ENCODE data around the gene BRME1.

The BRME1 gene

GRCh38 chr19:13848340-13848677, 57.6 kb downstream of the BRME1 start:
- Histone ChIP-seq H3K4me3 (ENCODE audit: low read depth, low read length) (no peak overlapping the region), H3K36me3 (ENCODE audit: control insufficient read depth in 2 of 2, insufficient read depth in 1 of 2, low read length in 2 of 2) (no peaks in the 10 kb centered on the region), H3K9me3 (ENCODE audit: control insufficient read depth, insufficient read depth, low read depth, low read length) (no peaks in the 10 kb centered on the region), H3K4me1 (ENCODE audit: control insufficient read depth, insufficient read depth, low read length) (peaks cover 29% of the 10 kb centered on the region), H3K27ac (ENCODE audit: extremely low read depth, low read depth, low read length) (peak overlapping the region; percentile 98; the same call in 1 of the 2 replicates)
- TF ChIP-seq PBX3 (CRISPR knock-in tag; IDR thresholded peaks at IDR 0.05) (no peak), ZNF510 (tag by site-specific recombination; IDR thresholded peaks at IDR 0.05; ENCODE audit: insufficient replicate concordance) (no peak)
- POLR2A ChIA-PET: interaction anchor here (1.7 to 2.4 kb wide), 2 partner anchors 14 to 69 kb away, joined by 4 to 14 read pairs; no protein-coding TSS in a partner anchor
- CTCF ChIA-PET: interaction anchor here (0.7 kb wide), 1 partner anchor 233 kb away, joined by 3 read pairs; no protein-coding TSS in a partner anchor

- Histone ChIP-seq H3K27ac (ENCODE audit: extremely low read depth, low read depth, low read length) (peak overlapping the region; percentile 98), H3K9me3 (ENCODE audit: control insufficient read depth, insufficient read depth, low read depth, low read length) (no peaks in the 10 kb centered on the region), H3K4me3 (ENCODE audit: low read depth, low read length) (peak overlapping the region; percentile 76), H3K36me3 (ENCODE audit: control insufficient read depth in 2 of 2, insufficient read depth in 1 of 2, low read length in 2 of 2) (no peaks in the 10 kb centered on the region), H3K4me1 (ENCODE audit: control insufficient read depth, insufficient read depth, low read length) (peaks cover 34% of the 10 kb centered on the region)
- ChIA-PET POLR2A (interaction anchor here (1.7 to 2.4 kb wide), 5 partner anchors 11 to 73 kb away, joined by 4 to 18 read pairs (median 11); partner anchors contain the start of genes C19orf53 and ZSWIM4), CTCF (interaction anchor here (0.7 to 1.8 kb wide), 2 partner anchors 15 to 233 kb away, joined by 3 to 13 read pairs; no protein-coding TSS in a partner anchor)
- TF ChIP-seq ZNF280C (tag by site-specific recombination; IDR thresholded peaks at IDR 0.05): no peak
- TF ChIP-seq ZNF624 (tag by site-specific recombination; IDR thresholded peaks at IDR 0.05): no peak
- TF ChIP-seq ZNF112 (tag by site-specific recombination; IDR thresholded peaks at IDR 0.05): no peak
- no peak for TF ChIP-seq ZNF621 (tag by site-specific recombination; IDR thresholded peaks at IDR 0.05)
- TF ChIP-seq ZNF148 (tag by site-specific recombination; IDR thresholded peaks at IDR 0.05; ENCODE audit: borderline replicate concordance): no peak
- TF ChIP-seq KLF16 (tag by site-specific recombination; IDR thresholded peaks at IDR 0.05): peak; percentile 59; the same call in 1 of the 2 replicates
- no peak for TF ChIP-seq SCRT2 (tag by site-specific recombination; IDR thresholded peaks at IDR 0.05)
- TF ChIP-seq CTCF (tag by site-specific recombination; IDR thresholded peaks at IDR 0.05): peak; percentile 79
- TF ChIP-seq ZBTB1 (tag by site-specific recombination; IDR thresholded peaks at IDR 0.05): no peak
- peak; percentile 90 for TF ChIP-seq ZNF24 (tag by site-specific recombination; IDR thresholded peaks at IDR 0.05)
- TF ChIP-seq PRDM1 (tag by site-specific recombination; IDR thresholded peaks at IDR 0.05): no peak
- TF ChIP-seq ZNF560 (tag by site-specific recombination; IDR thresholded peaks at IDR 0.05; ENCODE audit: borderline replicate concordance): no peak
- no peak for TF ChIP-seq ZNF768 (tag by site-specific recombination; IDR thresholded peaks at IDR 0.05)
- TF ChIP-seq ZFP3 (tag by site-specific recombination; IDR thresholded peaks at IDR 0.05; ENCODE audit: low read depth): no peak
- 0 out of 2 replicates have a peak, but pooled peaks have one; percentile 10 for TF ChIP-seq ZSCAN4 (tag by site-specific recombination; IDR thresholded peaks at IDR 0.05)
- peak; percentile 98 for TF ChIP-seq GLIS1 (tag by site-specific recombination; IDR thresholded peaks at IDR 0.05)
- TF ChIP-seq ZBTB21 (tag by site-specific recombination; IDR thresholded peaks at IDR 0.05): 0 out of 2 replicates have a peak, but pooled peaks have one; percentile 3
- TF ChIP-seq ZBTB44 (tag by site-specific recombination; IDR thresholded peaks at IDR 0.05): no peak
- no peak for TF ChIP-seq ZNF248 (tag by site-specific recombination; IDR thresholded peaks at IDR 0.05)
These were observed 58.2 kb downstream of the BRME1 start for GRCh38 chr19:13847407-13848339.

Data from HEK293 (cell line).